Glomerular visceral epithelial cell (primary cell): Measurements from ENCODE around the gene YAE1.

Source experiments
- DNase-seq: peaks from one replicate; pipeline ENCODE4 v3.0.0-alpha.2; 2016; ENCODE audit errors: extremely low spot score

YAE1 gene

GRCh38 chr7:39554583-39555165 is 11.5 kb upstream of the YAE1 start:
- no peak for DNase-seq

GRCh38 chr7:39557222-39557621 is 9.0 kb upstream of the YAE1 start:
- DNase-seq: no peak

DNA sequence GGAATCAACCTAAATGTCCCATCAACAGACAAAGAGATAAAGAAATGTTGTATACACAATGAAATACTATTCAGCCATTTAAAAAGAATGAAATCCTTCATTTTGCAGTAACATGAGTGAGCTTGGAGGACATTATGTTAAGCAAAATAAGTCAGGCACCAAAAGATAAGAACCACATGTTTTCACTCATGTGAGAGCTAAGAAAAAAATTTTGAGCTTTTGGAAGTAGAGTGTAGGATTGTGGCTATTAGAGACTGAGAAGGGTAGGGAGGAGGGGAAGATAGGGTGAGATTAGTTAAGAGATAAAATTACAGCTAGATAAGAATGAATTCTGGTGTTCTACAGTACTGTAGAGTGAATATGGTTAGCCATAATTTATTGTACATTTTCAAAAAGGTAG is 8.3 kb upstream of the YAE1 start:
- DNase-seq: no peak

- DNase-seq: no peak
Observed at GRCh38 chr7:39560408-39560807, 5.8 kb upstream of the YAE1 start.

- no peak for DNase-seq
Observed at GRCh38 chr7:39560997-39561396, 5.2 kb upstream of the YAE1 start.

- DNase-seq: no peak
Observed at GRCh38 chr7:39565538-39565937, 666 bp upstream of the YAE1 start.

DNA sequence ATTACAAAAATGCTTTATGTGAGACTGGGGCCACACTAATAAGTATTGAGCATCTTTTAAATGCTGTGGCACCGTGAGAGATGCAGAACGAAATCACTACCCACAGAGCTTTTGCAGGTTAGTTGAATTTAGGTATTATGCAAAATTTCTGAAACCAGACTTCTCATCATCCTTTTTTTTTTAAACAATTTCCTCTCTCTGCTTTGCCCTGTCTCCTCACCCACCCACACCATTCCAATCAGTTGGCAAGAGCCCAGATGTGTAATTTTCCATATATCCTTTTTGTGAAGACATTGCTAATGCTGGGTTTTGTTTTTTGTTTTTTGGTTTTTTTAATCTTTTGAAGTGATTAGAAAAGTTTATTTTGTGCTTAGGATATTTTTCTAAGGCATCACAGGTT is 1.1 kb downstream of the YAE1 start:
- no peak for DNase-seq

GRCh38 chr7:39574673-39575349 is 8.6 kb downstream of the YAE1 start:
- DNase-seq: no peak

DNA sequence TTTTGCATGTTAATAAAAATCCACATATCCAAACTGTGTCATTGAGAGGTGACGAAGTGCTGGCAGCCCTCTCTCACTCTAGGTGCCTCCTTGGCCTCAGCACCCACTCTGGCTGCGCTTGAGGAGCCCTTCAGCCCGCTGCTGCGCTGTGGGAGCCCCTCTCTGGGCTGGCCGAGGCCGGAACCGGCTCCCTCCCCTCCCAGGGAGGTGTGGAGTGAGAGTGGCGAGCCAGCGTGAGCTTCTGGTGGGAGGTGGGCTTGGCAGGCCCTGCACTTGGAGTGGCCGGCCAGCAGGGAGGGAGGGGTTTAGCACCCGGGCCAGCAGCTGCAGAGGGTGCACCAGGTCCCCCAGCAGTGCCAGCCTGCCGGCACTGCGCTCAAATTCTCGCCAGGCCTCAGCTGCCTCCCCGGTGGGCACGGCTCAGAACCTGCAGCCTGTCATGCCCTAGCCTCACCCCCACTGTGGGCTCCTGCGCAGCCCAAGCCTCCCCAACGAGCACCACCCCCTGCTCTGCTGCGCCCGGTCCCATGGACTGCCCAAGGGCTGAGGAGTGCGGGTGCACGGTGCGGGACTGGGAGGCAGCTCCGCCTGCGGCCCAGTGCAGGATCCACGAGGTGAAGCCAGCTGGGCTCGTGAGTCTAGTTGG is 11.1 kb downstream of the YAE1 start:
- DNase-seq: no peak

GRCh38 chr7:39580149-39580874 is 14.1 kb downstream of the YAE1 start:
- peak; percentile 89 for DNase-seq

DNA sequence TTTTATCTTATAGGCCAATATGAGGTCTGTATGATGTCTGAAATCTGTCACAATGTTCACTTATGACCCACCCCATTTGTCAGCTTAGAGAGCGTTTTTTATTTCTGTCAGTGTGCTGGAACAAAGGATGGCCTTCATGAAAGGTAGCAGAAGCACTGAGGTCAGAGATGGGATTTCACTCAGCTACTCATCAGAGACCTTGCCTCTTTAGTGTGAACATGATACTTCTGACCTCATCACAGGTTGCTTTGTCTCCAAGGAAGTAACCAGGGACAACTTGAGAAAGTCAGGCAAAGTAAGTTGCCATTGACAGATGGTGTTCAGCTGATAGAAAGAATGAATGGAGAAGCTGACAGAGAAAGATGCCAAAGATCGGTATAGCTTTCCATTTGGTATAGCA is 16.3 kb downstream of the YAE1 start:
- DNase-seq: no peak

DNA sequence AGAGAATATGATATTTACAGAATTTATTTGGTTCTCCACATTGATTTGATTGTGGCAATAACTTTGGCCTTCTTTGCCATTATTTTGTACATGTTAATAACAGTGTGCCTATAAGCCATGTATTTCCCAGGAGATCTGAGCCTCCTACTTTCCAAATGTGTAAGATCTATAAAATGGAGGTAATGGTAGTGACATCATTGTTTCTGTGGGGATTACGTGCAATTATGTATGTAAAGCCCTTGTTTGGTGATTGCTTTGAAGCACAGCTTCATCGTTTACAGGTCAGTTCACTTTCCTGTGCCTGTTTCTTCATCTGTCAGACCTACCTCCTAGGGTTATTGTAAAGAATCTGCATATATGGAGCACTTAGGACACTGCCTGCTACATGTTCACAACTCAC is 17.3 kb downstream of the YAE1 start:
- no peak for DNase-seq

- peak; percentile 26 for DNase-seq
Observed at GRCh38 chr7:39587393-39587792, 21.2 kb downstream of the YAE1 start.

DNA sequence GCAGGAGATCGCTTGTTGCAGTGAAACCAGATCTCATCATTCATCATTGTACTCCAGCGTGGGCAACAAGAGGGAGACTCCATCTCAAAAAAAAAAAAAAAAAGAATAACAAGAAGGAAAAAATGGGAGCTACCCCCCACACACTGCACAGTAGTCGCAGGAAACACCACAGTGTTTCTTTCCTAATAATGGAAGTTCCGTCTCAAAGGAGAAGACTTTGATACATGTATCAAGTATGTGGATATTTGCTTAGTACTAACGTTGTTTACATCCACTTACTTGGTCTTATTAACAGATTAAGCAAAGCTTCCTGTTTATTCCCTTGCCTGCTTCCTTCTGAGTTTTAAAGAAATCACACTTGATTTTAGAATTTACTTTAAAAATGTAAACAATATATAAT is 22.2 kb downstream of the YAE1 start:
- DNase-seq: no peak

- DNase-seq: peak; percentile 81
Observed at GRCh38 chr7:39589323-39590111, 23.3 kb downstream of the YAE1 start.

- DNase-seq: peak; percentile 38
Observed at GRCh38 chr7:39592586-39592985, 26.4 kb downstream of the YAE1 start.

DNA sequence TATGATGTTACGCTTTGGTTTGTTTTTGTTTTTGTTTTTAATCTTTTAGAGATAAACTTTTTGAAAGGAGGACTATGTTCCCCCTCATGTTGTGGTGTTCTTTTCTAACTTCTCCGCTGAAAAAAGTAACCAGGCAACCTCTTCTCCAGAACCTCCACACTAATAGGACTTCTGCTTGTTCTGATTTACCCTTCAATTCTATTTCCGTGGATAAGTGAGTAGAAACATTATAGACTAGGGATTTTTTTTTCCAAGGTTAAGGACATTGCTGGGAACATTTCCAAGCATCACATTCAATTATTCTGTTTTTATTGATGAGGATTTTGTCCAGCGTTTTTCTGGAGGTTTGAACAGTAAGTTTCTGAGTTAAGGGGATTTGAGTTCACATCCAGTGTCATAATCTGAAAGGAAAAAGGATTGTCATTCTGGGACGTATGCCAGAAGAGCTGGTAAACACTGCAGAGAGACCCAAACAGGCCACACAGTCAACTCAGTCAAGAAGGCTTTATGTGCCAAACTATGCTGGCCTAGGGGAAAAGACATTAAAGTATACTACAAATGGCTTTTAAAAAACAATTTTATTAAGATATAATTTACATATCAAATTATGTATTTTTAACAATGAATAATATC is 28.9 kb downstream of the YAE1 start:
- no peak for DNase-seq

GRCh38 chr7:39602351-39602750 is 36.1 kb downstream of the YAE1 start:
- DNase-seq: no peak

DNA sequence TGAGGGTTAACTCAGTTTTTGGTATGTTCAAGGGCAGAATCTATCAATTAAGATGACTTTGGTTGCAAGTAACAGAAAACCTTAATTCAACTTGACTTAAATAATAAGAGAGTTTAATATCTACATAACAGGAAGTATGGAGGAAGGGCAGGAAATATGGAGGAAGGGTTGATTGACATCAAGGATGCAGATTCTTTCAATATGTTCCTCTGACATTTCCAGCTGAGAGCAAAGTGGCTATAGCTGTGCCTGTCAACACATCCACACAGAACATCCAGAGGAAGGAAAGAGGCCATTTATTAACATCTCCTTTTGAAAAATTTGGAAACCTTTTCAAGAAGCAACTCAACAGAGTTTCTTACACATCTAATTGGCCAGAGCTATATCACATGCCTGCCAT is 37.7 kb downstream of the YAE1 start:
- no peak for DNase-seq

DNA sequence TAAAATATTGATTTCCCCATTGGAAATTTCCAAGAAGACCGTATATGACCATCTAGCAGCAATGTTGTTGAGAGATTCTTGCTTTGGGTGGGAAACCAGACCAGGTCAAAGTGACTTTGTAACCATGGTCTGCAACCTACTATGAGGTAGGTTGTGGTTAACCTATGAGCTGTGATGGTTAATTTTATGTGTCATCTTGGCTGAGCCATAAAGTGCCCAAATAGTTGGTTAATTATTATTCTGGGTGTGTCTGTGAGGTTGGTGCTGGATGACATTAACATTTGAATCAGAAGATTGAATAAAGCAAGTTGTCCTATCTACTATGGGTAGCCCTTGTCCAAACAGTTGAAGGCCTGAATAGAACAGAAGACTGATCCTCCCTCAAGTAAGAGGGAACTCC is 38.9 kb downstream of the YAE1 start:
- DNase-seq: peak; percentile 70

- DNase-seq: no peak
Observed at GRCh38 chr7:39606352-39606751, 40.1 kb downstream of the YAE1 start.
